Measurements from ENCODE around the gene MAP1B. TPM values are rescaled to one million over a fixed set of nuclear protein-coding genes. Genes with fewer than 3 reads are reported as not detected.
A peak's percentile ranks its signal among the peaks of the same experiment; 100 is the strongest.

Gene MAP1B
- total RNA-seq, 1 donor from 2014 or later, result 20.5 TPM

DNA sequence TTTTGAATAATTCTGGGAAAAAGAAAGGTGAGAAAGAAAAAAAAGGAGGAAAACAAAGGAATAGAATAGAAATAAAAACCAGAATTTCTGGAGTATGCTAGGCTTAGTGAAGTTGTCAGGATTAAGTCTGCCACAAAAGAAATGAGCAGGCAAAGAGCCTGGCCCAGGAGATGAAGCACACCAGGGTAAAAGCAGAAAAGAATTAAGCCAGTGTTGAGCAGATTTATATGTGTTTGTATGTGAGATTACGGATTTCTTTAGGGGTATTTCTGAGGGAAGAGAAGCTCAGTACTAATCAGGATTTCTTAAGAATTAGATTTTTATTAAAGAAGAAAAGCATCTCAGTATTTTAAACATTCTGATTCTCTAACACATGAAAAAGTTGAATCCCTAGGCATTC lies 138.3 kb downstream of the MAP1B start:
- Histone ChIP-seq H3K27ac (no peak overlapping the region), H3K36me3 (no peaks in the 10 kb centered on the region), H3K4me3 (no peak overlapping the region), H3K27me3 (no peaks in the 10 kb centered on the region), H3K4me1 (peaks cover 40% of the 10 kb centered on the region), H3K9me3 (no peaks in the 10 kb centered on the region)
- TF ChIP-seq, protein P1, sequence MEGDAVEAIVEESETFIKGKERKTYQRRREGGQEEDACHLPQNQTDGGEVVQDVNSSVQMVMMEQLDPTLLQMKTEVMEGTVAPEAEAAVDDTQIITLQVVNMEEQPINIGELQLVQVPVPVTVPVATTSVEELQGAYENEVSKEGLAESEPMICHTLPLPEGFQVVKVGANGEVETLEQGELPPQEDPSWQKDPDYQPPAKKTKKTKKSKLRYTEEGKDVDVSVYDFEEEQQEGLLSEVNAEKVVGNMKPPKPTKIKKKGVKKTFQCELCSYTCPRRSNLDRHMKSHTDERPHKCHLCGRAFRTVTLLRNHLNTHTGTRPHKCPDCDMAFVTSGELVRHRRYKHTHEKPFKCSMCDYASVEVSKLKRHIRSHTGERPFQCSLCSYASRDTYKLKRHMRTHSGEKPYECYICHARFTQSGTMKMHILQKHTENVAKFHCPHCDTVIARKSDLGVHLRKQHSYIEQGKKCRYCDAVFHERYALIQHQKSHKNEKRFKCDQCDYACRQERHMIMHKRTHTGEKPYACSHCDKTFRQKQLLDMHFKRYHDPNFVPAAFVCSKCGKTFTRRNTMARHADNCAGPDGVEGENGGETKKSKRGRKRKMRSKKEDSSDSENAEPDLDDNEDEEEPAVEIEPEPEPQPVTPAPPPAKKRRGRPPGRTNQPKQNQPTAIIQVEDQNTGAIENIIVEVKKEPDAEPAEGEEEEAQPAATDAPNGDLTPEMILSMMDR (IDR thresholded peaks at IDR 0.05), result no peak
- no peak for ATAC-seq
- DNase-seq, result no peak
- intact Hi-C loops (cut with DNase I), result no loop called here

DNA sequence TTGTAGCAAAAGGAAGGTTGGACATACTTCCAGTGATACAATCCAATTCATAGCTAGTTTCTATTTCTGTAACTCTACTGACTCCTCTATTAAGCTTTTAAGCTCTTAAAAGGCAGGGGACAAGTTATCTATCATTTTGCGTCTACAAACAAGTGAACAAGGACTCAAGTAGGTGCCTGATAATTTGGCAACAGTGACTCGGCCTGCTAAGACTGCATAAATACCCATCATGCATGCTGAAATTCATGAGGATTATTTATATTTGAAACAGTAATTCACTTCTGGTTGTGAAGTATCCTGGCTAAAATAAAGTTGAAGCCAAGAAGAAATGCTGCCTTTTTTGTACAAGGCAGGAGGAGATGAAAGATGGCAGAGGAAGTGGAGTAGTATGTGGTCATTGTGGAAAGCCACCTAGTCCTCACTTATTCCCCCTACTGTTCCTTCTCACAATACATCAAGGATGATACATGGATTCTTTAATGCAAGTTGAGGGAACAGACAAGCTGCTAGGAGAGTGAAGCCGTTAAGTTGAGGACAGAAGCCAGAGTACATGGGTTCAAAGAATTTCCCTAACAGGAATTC lies 138.8 kb downstream of the MAP1B start:
- Histone ChIP-seq H3K27me3 (no peaks in the 10 kb centered on the region), H3K27ac (peak overlapping the region; percentile 3), H3K4me1 (peaks cover 40% of the 10 kb centered on the region), H3K4me3 (no peak overlapping the region), H3K9me3 (no peaks in the 10 kb centered on the region), H3K36me3 (no peaks in the 10 kb centered on the region)
- intact Hi-C loops (cut with DNase I), result no loop called here
- DNase-seq, result no peak
- ATAC-seq, result no peak
- TF ChIP-seq, protein P1 (IDR thresholded peaks at IDR 0.05), result no peak

DNA sequence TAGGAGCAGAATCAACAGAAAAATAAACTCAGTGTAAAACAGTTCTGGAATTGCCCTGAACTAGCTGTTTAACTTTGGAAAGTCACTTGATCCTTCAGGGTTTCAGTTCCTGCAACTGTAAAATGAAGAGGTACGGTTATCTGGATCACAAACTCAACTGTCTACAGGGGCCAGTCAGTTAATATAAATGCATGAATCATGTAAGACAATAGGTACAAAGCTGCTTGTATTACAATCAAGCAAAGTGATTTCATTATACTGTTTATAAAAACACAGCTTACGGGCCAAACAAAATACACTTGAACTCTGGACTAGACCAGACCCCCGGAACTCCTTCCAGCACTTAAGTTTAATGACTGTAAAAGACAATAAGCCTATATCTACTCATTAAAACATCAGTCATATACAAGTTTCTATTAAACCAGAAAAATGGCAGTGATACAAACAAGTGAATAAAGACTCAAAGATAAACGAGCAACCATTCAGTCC lies 139.7 kb downstream of the MAP1B start:
- no peaks in the 10 kb centered on the region for H3K27me3 ChIP-seq
- intact Hi-C loops (cut with DNase I), result no loop called here
- ATAC-seq, result no peak
- H3K36me3 ChIP-seq, result no peaks in the 10 kb centered on the region
- peaks cover 40% of the 10 kb centered on the region for H3K4me1 ChIP-seq
- no peak overlapping the region for H3K27ac ChIP-seq
- TF ChIP-seq, protein P1 (IDR thresholded peaks at IDR 0.05), result no peak
- DNase-seq, result no peak
- H3K9me3 ChIP-seq, result no peaks in the 10 kb centered on the region
- no peak overlapping the region for H3K4me3 ChIP-seq

DNA sequence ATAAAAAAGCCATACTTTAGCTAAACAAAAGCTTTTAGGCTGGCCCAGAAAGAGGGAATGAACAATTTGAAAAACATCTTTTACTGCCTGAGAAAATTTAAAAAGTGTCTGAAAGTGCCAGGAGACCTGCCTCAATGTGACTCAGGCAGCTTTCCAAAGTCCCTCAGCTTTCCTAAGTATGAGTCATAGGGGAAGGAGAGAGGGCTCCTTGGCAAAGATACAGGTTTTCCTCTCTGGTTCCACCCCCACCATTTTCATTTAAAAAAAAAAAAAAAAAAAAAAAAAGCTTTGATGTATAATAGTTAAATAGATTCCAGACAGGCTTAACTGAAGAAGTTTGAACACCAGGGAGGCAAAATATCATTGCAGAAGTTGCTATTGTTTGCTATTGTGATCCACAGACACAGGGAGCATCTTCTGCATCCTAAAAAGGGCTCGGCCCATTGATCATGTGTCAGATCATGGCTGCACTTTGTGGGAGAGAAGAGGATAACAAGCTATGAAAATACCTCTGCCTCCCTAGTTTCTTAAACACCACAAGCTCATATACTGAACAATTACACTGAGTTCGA lies 141.2 kb downstream of the MAP1B start:
- Histone ChIP-seq H3K4me3 (no peak overlapping the region), H3K27me3 (no peaks in the 10 kb centered on the region), H3K9me3 (no peaks in the 10 kb centered on the region), H3K27ac (no peak overlapping the region), H3K4me1 (peaks cover 40% of the 10 kb centered on the region), H3K36me3 (no peaks in the 10 kb centered on the region)
- ATAC-seq, result peak; percentile 47
- TF ChIP-seq, protein P1 (IDR thresholded peaks at IDR 0.05), result no peak
- intact Hi-C loops (cut with DNase I), result no loop called here
- DNase-seq, result no peak

DNA sequence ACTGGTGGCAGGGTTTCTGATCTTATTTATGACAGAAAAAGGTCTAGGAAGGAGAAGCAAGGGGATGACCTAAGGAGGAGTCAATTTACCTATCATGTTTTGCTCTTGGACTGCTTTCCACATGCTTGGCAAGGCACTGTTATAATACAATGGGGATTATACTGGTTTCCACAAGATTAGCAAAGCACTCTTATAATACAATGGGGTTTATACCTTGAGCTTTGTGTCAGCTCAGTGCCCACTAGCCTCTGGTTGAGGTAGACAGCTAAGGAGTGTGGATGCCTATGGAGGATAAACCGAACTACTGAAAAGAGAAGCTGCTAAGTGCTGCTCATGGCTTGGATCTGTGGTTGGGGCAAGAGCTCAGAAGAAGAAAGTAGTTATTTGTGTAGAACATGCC lies 144.1 kb downstream of the MAP1B start:
- no peak for ATAC-seq
- H3K27ac ChIP-seq, result no peak overlapping the region
- no peaks in the 10 kb centered on the region for H3K36me3 ChIP-seq
- intact Hi-C loops (cut with DNase I), result no loop called here
- no peaks in the 10 kb centered on the region for H3K9me3 ChIP-seq
- DNase-seq, result no peak
- H3K27me3 ChIP-seq, result no peaks in the 10 kb centered on the region
- TF ChIP-seq, protein P1 (IDR thresholded peaks at IDR 0.05), result no peak
- H3K4me1 ChIP-seq, result peaks cover 25% of the 10 kb centered on the region
- H3K4me3 ChIP-seq, result no peak overlapping the region

Measured in upper lobe of right lung (tissue), 1 donor.